Right hindlimb (tissue), 1 donor: ENCODE results near the gene IL36B.

Source experiments
- DNase-seq: peaks from one replicate; pipeline ENCODE4 v3.0.0-alpha.2; 2018

The IL36B gene

DNA sequence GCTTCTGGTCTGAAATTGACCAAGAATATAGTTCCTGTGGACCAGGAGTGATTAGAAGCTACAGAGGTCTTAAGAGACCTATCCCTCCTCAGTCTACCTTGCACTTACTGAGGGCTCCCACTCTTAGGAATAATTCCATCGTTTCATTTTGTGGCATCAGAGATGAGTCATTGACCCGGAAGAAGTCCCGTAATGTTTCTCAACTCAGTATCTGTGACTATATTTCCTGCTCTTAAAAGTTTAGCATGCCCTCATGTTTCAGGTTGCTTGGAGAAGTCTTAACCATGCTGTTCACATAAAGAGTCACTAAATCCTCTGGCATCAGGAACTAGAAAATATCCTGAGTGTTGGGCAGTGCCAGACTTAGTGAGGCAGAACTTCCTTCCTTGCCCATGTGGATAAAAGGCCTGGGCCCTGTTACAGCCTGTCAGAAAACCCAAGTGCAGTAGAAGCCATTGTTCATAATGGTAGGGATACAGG lies 47.6 kb downstream of the IL36B start, which contains the start of gene IL36A:
Gene IL36A (plus strand): TSS at position 430 of the 480 bp plus-strand sequence. CDS start 413 bp downstream, outside the sequence.
- DNase-seq, result no peak

DNA sequence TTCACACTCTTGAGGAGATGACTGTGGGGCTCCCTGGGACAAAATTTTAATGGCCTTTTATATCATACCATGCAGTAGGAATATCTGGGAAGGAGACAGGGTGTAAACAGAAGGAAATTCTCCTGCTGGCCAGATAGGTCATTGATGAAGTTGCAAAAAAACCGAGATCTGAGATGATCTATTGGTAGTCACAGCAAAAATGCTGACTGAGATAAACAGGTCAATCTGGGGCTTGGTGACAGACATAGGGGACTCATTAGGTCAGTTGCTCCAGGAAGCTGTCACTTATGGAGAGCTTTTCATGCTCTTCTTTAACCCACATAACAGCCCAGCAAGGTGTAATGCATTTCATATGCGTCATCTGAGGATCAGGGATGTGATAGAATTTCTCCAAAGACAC lies 50.0 kb downstream of the IL36B start:
- no peak for DNase-seq

DNA sequence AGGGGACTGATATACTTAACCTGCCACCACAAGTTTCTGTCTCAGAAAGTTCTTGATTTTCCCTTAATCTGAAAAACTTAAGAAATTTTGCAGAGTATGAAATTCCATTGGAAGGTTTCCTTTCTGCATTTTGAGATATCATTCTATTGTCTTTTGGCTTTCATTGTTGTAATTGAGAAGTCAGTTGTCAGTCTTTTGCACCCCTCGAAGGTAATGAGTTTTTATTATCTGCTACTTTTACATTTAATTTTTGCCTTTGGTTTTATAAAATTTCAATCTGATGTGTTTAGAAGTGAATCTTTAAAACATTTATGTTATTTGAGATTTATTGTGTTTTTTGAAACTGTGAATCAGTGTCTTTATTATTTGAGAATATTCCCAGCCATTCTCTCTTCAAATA lies 52.2 kb downstream of the IL36B start:
- DNase-seq, result no peak

DNA sequence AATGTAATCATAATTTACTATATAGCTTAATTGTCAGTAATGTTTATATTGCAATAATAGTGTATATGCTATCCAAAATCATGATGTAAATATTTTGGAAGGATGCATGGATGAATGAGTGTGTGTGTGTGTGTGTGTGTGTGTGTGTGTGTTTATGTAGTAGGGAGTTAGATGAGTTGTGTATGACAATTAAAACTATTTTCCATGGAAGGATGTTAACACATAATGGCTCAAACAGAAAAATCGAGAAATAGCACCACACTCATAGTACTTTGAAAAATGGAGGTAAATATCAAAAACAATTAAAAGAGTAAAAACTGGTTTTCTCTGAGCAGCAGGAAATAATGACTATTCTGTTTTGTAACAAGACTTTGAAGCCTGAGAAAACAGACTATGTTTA lies 55.5 kb downstream of the IL36B start:
- DNase-seq, result no peak

DNA sequence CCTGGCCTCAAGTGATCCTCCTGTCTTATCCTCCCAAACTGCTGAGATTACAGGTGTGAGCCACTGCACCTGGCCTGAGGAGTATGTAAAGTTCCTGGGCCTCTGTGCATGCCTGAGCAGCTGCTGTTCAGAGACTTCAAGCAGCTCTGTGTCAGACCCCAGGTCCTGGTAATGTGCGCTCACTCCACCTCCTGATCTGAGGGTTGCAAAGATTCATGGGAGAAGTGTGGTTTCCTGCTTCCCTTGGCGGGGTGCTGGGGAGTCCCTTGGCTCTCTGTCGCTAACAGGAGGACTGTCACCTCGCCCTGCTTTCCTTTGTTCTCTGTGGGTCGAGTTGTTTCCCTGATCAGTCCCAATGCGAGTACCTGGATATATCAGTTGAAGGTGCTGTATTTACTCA lies 56.0 kb downstream of the IL36B start:
- no peak for DNase-seq

DNA sequence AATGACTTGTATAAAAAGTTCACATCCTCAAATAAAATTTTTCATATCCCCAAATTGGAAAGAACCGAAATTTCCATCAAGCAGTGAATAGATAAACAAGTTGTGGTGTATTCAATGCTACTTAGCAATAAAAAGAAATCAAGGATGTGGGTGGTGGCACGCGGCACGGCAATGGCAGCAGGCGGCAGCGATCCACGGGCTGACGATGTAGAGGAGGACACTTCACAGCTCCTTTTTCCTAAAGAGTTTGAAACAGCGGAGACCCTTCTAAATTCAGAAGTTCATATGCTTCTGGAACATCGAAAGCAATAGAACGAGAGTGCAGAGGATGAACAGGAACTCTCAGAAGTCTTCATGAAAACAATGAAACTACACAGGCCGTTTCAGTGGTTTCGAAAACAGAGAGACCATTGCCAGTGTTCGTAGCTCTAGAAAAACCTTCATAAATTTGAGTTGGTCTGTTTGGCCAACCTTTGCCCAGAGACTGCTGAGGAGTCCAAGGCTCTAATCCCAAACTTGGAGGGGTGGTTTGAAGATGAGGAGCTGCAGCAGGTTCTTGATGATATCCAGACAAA lies 57.2 kb downstream of the IL36B start:
- DNase-seq, result no peak

DNA sequence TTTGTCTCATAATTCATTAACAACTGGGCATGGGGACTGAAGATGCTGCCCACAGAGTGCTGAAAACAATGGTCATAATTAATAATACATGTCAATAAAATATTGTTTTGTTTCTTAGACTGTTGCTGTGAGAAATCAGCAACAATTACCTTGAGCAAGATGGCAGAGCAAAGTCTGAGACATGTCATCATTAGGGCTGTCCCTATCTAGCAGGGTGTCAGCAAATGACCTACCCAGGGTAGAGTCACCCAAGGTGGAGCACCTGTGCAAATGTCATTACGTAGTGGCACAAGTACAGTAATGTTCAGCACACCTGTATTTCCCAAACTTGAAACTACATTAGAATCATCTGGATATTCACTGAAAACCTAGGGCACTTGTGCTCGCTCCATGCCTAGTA lies 58.0 kb downstream of the IL36B start:
- DNase-seq, result no peak

DNA sequence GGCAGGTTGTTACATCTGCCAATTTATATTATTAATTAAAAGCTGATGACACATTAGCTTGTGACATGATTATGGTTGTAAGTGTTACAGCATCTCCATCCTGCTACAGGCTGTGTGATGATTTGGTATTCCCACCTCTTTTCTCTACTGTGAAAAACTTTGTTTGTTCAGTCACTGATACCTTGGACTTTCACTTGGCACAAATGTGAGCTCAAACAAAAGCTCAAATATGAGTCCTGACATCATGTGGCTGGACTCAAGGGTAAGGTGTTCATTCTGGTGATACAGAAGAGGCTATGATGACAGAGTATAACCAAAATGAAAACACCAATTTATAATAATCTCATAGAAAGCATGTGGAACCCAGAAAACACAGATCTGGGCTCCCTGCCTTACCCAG lies 58.8 kb downstream of the IL36B start:
- no peak for DNase-seq

DNA sequence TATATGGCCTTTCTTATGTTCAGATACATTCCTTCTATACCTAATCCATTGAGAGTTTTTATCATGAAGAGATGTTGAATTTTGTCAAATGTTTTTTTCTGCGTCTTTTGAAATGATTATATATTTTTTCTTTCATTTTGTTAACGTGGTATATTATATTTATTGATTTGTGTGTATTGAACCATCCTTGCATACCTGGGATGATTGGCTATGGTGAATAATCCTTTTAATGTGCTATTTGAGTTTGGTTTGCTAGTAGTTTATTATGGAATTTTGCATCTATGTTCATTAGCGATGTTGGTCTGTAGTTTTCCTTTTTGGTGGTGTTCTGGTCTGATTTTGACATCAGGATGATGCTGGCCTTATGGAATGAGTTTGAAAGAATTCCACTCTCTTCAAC lies 63.1 kb downstream of the IL36B start:
- DNase-seq, result no peak

DNA sequence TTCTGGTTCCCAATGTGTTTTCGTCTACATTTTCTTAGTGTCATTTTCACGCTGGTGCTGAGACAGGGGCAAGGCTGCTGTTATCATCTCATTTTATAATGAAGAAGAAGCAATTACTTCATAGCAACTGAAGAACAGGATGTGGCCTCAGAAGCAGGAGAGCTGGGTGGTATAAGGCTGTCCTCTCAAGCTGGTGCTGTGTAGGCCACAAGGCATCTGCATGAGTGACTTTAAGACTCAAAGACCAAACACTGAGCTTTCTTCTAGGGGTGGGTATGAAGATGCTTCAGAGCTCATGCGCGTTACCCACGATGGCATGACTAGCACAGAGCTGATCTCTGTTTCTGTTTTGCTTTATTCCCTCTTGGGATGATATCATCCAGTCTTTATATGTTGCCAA lies 67.6 kb downstream of the IL36B start:
- no peak for DNase-seq

DNA sequence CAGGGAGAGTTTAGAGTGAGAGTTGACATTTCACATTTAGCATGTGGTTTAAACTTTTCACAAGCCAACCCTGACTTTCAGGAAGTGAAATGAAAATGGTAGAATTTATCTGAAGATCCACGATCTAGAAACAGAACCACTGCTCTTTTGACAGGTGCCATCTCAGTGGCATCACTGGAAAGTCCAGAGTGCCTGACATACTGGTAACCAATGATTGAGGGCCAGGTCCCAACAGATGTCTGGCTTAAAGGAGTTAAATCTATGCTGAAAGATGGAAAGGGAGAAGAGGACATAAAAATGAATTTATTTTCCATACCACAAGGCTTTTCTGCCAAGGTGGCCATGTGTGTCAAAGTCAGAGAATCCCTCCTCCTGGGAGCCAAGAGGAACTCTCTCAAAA lies 72.1 kb downstream of the IL36B start:
- DNase-seq, result no peak

DNA sequence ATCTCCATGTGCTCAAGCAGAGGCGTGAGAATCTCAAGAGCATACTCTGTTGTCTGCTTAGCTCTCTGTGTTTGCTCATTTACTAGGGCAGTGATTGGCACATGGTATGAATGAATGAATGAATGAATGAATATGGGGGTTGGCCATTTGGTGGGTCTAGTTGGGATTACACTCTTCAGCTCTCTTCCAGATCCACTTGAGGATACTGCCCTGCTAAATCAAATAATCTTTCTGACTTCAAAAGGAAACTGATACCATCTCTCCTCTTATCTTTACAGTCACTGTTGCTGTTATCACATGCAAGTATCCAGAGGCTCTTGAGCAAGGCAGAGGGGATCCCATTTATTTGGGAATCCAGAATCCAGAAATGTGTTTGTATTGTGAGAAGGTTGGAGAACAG lies 72.9 kb downstream of the IL36B start:
- no peak for DNase-seq

DNA sequence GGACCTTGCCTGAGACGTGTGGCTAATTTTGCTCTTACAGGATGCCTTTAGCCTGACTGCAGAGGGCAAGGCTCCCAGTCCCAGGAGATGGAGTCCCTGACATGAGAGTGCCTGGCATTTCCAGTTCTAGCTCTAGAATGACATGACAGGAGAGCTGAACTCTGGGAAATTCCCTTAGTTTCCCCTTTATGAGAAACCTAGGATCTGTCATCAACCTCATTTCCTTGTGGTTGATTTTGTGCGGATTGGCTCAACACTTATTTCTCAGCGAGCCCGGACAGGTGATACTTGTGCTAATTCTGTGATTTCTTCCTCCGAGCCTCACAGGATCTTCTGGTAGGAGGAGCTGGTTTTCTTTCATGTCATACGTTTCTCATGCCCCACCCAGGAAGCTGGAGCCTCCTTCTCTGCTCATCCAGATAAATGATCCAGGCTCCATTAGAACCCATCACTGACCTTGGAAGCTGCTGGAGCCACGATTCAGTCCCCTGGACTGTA lies 75.1 kb downstream of the IL36B start, which contains the start of gene IL36G:
Gene IL36G (plus strand): TSS at position 448 of the 498 bp plus-strand sequence. CDS start 633 bp downstream, outside the sequence.
- DNase-seq, result no peak
